Hair follicular keratinocyte (primary cell): Measurements from ENCODE around the gene MUC13. TPM values are rescaled to one million over a fixed set of nuclear protein-coding genes. Genes with fewer than 3 reads are reported as not detected.

Experiments used
- total RNA-seq: library from RNA; depleted of rRNA; stranded (reverse); fragments of >200 nt; gene quantifications from 2 replicates; pipeline ENCODE4 v1.2.3, GENCODE V29; 2015

The MUC13 gene, protein sequence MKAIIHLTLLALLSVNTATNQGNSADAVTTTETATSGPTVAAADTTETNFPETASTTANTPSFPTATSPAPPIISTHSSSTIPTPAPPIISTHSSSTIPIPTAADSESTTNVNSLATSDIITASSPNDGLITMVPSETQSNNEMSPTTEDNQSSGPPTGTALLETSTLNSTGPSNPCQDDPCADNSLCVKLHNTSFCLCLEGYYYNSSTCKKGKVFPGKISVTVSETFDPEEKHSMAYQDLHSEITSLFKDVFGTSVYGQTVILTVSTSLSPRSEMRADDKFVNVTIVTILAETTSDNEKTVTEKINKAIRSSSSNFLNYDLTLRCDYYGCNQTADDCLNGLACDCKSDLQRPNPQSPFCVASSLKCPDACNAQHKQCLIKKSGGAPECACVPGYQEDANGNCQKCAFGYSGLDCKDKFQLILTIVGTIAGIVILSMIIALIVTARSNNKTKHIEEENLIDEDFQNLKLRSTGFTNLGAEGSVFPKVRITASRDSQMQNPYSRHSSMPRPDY
- total RNA-seq = not detected in 2 replicates

DNA sequence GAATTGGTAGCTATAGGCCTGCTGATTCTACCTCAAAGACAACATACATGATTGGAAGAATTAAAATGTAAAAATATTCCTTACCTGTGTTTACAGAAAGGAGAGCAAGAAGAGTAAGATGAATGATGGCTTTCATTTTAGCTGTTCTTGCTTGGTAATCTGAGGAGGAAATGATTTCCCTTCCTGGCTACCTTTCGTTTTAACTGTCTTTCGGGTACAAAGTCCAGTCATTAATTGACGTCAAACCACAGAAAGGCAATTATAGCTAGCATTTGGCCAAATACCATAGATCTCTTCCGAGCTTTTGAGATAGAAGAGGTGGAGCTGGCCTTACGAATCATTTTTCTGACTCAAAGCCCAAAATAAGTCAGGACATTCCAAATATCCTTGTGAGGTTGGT lies at the start of gene MUC13:
Gene MUC13, minus strand, starts transcription at position 175 of the 400 bp plus-strand sequence. Its CDS starts 39 bp downstream, at position 136.

GRCh38 chr3:124887177-124887931 lies 47.2 kb downstream of the MUC13 start, which contains the start of gene ITGB5:
Gene ITGB5, minus strand, starts transcription at chr3:124887365. Its CDS starts 365 bp downstream, at chr3:124887000.

Other genes with a start within 250 kb of the MUC13 start
- 24.8 and 35.4 TPM in 2 replicates for gene UMPS, start 204.3 kb downstream of the MUC13 start, total RNA-seq
- 92.5 and 103 TPM in 2 replicates for gene ITGB5, start 47.4 kb downstream of the MUC13 start, total RNA-seq
- 17.0 and 19.3 TPM in 2 replicates for gene HEG1, start 121.2 kb upstream of the MUC13 start, total RNA-seq